ENCODE data around the gene ZC3H6.

GRCh38 chr2:112295407-112296078 is 20.1 kb downstream of the ZC3H6 start:
- TF ChIP-seq POLR2A (IDR thresholded peaks at IDR 0.05) = no peak
- TF ChIP-seq, protein P1, sequence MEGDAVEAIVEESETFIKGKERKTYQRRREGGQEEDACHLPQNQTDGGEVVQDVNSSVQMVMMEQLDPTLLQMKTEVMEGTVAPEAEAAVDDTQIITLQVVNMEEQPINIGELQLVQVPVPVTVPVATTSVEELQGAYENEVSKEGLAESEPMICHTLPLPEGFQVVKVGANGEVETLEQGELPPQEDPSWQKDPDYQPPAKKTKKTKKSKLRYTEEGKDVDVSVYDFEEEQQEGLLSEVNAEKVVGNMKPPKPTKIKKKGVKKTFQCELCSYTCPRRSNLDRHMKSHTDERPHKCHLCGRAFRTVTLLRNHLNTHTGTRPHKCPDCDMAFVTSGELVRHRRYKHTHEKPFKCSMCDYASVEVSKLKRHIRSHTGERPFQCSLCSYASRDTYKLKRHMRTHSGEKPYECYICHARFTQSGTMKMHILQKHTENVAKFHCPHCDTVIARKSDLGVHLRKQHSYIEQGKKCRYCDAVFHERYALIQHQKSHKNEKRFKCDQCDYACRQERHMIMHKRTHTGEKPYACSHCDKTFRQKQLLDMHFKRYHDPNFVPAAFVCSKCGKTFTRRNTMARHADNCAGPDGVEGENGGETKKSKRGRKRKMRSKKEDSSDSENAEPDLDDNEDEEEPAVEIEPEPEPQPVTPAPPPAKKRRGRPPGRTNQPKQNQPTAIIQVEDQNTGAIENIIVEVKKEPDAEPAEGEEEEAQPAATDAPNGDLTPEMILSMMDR (IDR thresholded peaks at IDR 0.05) = no peak

Data from uterus (tissue), 2 donors.